Measurements from ENCODE around the gene TTYH3. TPM values are rescaled to one million over a fixed set of nuclear protein-coding genes. Genes with fewer than 3 reads are reported as not detected.

TTYH3 gene
- total RNA-seq, 1 experiment from 2014 or later, result 122 TPM

- H3K4me1 Mint-ChIP-seq, result peaks cover 11 to 28% of the 10 kb centered on the region in 2 experiments
- Histone ChIP-seq H3T11ph (ENCODE audit: low read length) (no peak overlapping the region), H3K23ac (ENCODE audit: insufficient read length, low read depth, low read length) (no peak overlapping the region), H3K79me2 (ENCODE audit: insufficient read depth, low read length) (no peaks in the 10 kb centered on the region), H3K27me3 (ENCODE audit: insufficient read depth, low read length) (no peaks in the 10 kb centered on the region), H4K8ac (replicated peaks; ENCODE audit: insufficient read length, low read depth, low read length) (no peak overlapping the region), H3K9ac (ENCODE audit: extremely low read depth, insufficient read length, low read length) (no peak overlapping the region), H3K18ac (ENCODE audit: insufficient read length, low read depth, low read length) (no peak overlapping the region), H3K27ac (ENCODE audit: insufficient read length, low read depth, low read length) (no peak overlapping the region), H4K91ac (ENCODE audit: insufficient read length, low read depth, low read length) (no peak overlapping the region), H2BK120ac (ENCODE audit: low read depth, low read length, poor library complexity, severe bottlenecking) (no peak overlapping the region), H3K4ac (ENCODE audit: low read depth, low read length) (no peak overlapping the region), H3K4me1 (ENCODE audit: insufficient read depth, low read length) (peaks cover 3% of the 10 kb centered on the region; the same call in 1 of the 2 replicates), H2BK20ac (ENCODE audit: low read depth, low read length, poor library complexity, severe bottlenecking) (no peak overlapping the region), H2BK12ac (ENCODE audit: insufficient read length, low read depth, low read length) (no peak overlapping the region), H2BK5ac (ENCODE audit: insufficient read length, low read length) (no peak overlapping the region), H3K9me3 (ENCODE audit: control insufficient read depth, low read depth, low read length) (no peaks in the 10 kb centered on the region), H2BK15ac (ENCODE audit: low read depth, low read length) (no peak overlapping the region), H2AFZ (ENCODE audit: low read length) (no peak overlapping the region), H2AK5ac (ENCODE audit: insufficient read length, low read length) (no peak overlapping the region), H4K20me1 (ENCODE audit: control insufficient read depth, insufficient read depth, insufficient read length) (no peaks in the 10 kb centered on the region), H4K5ac (ENCODE audit: insufficient read length, low read depth, low read length) (no peak overlapping the region), H3K23me2 (ENCODE audit: insufficient read length, low read depth, low read length, poor library complexity, severe bottlenecking) (no peaks in the 10 kb centered on the region), H3K4me2 (ENCODE audit: insufficient read depth, insufficient read length, low read length) (no peak overlapping the region), H3K56ac (ENCODE audit: insufficient read length, low read depth, low read length) (no peak overlapping the region), H3K79me1 (ENCODE audit: insufficient read depth, low read depth, low read length, poor library complexity, severe bottlenecking) (no peaks in the 10 kb centered on the region), H3K14ac (ENCODE audit: insufficient read depth, low read length) (no peak overlapping the region; the same call in 1 of the 2 replicates)
- no peak for TF ChIP-seq CTCF (conservative IDR thresholded peaks at IDR 0.05)
- H3K9me3 Mint-ChIP-seq, result no peaks in the 10 kb centered on the region; a peak in 2 of 5 replicates
- H3K36me3 Mint-ChIP-seq (ENCODE audit: insufficient read depth in 1 of 3, low read depth in 3 of 3), result no peaks in the 10 kb centered on the region; a peak in 1 of 7 replicates
- H3K4me3 Mint-ChIP-seq, result no peak overlapping the region
- H3K27me3 Mint-ChIP-seq (ENCODE audit: low read depth), result peaks cover 2% of the 10 kb centered on the region
- DNase-seq, result no peak
- no peak overlapping the region; a peak in 1 of 7 replicates for H3K27ac Mint-ChIP-seq
- no CpG with 5 or more reads among the region's 19 CpGs for WGBS (ENCODE audit: extremely low coverage, insufficient read length, low lambda C conversion rate)
These were observed 8.7 kb upstream of the TTYH3 start for GRCh38 chr7:2622869-2623697.
